Spleen (tissue), 11 donors: ENCODE results near the gene ADCK2. TPM values are rescaled to one million over a fixed set of nuclear protein-coding genes. Genes with fewer than 3 reads are reported as not detected.

Source experiments
- DNase-seq: peaks from one replicate; pipeline ENCODE4 v3.0.0-alpha.2; 2020
- H3K27ac ChIP-seq, 8 donors: fragments of 200-600 bp; sonication (generic) in 7 of 8; 1 replicate in 4 of 8; 2 replicates in 4 of 8; pipeline versions ENCODE4 v1.5.0 to v1.8.0; 2016 to 2021; ENCODE audit warnings: inconsistent platforms in 4 of 8, mild to moderate bottlenecking in 4 of 8, moderate library complexity in 1 of 8
- H3K27me3 ChIP-seq, 7 donors: fragments of 200-600 bp; sonication (generic) in 6 of 7; replicated peaks in 1 of 7; 1 replicate in 4 of 7; 2 replicates in 3 of 7; pipeline versions ENCODE4 v1.5.0 to v1.8.0; 2016 to 2021; ENCODE audit warnings: inconsistent platforms in 3 of 7, mild to moderate bottlenecking in 1 of 7
- H3K36me3 ChIP-seq, 6 donors: fragments of 200-600 bp; sonication (generic) in 5 of 6; 1 replicate in 4 of 6; 2 replicates in 2 of 6; pipeline versions ENCODE4 v1.5.0 to v1.8.0; 2016 to 2021; ENCODE audit warnings: inconsistent platforms in 2 of 6
- H3K4me1 ChIP-seq, 6 donors: fragments of 200-600 bp; sonication (generic) in 5 of 6; 1 replicate in 3 of 6; 2 replicates in 3 of 6; pipeline versions ENCODE4 v1.5.0 to v1.8.0; 2016 to 2021; ENCODE audit warnings: inconsistent platforms in 3 of 6
- H3K4me3 ChIP-seq, 8 donors: fragments of 200-600 bp; sonication (generic) in 7 of 8; 1 replicate in 4 of 8; 2 replicates in 4 of 8; pipeline versions ENCODE4 v1.5.0 to v1.8.0; 2016 to 2021; ENCODE audit warnings: inconsistent platforms in 4 of 8, mild to moderate bottlenecking in 4 of 8, moderate library complexity in 2 of 8
- H3K9me3 ChIP-seq, 8 donors: fragments of 200-600 bp; sonication (generic) in 7 of 8; 1 replicate in 4 of 8; 2 replicates in 4 of 8; pipeline versions ENCODE4 v1.5.0 to v1.8.0; 2016 to 2021; ENCODE audit warnings: inconsistent platforms in 4 of 8
- POLR2A ChIP-seq, 3 donors: fragments of 450-650 bp; IDR thresholded peaks; one replicate each; pipeline ENCODE4 v1.5.1; 2017; ENCODE audit warnings: antibody characterized with exemption in 3 of 3, mild to moderate bottlenecking in 1 of 3
- POLR2AphosphoS5 ChIP-seq, 3 donors: sonication (generic); formaldehyde crosslinking; IDR thresholded peaks; one replicate each; pipeline ENCODE4 v1.5.1; 2017; ENCODE audit warnings: antibody characterized with exemption in 3 of 3
- WGBS, 5 donors: extraction: QIAGEN DNeasy Blood & Tissue Kit in 3 of 5; methylation state at CpG; one replicate each; pipeline versions ENCODE4 v1.1.5 to v1.1.7; 2013 to 2018; 5-methylcytosine and 5-hydroxymethylcytosine counted together
- intact Hi-C: fragments of 100-400 bp; cut with DNase I; formaldehyde crosslinking; loops from one replicate; pipeline ENCODE4 v1.15.0; 2023; ENCODE audit warnings: low total_unique reads
- polyA plus RNA-seq, 3 donors: library from polyadenylated mRNA; stranded (reverse); fragments of 200-250 nt; gene quantifications; one replicate each; pipeline ENCODE4 v1.2.1, GENCODE V29; 2013
- total RNA-seq, 7 donors: library from RNA; depleted of rRNA in 3 of 7; stranded (reverse); fragments of >200 nt in 3 of 7; fragmentation: NEBNext Ultra II Directional in 4 of 7; extraction: Animal tissue kit (Norgen Biotek cat#: 25700) in 4 of 7; gene quantifications; one replicate each; pipeline versions ENCODE4 v1.1.0 to v1.2.1, GENCODE V29; 2016 to 2021
- TF ChIP-seq, protein P1 (sequence below), 11 experiments: fragments of 200-600 bp in 7 of 11; fragments of 450-650 bp in 4 of 11; sonication (generic) in 4 of 11; IDR thresholded peaks in 8 of 11; conservative IDR thresholded peaks in 3 of 11; 1 replicate in 7 of 11; 2 replicates in 4 of 11; pipeline versions ENCODE4 v1.4.0 to v1.8.0; 2016 to 2021; ENCODE audit warnings: antibody characterized with exemption in 11 of 11, inconsistent platforms in 4 of 11, mild to moderate bottlenecking in 1 of 11
- donor health status: healthy with polysubstance abuse.
- donor health status: DM: no; HTN: no; CAD: no; lungs with moderate emphysema.
- donor health status: DM: no; HTN: no; CAD: no.
- donor health status: Bipolar disorder and iron deficiency.
- donor health status: healthy.
- donor health status: DM: no; HTN: no; CAD: no.
- donor health status: DM: yes; HTN: yes; CAD: no.

Gene ADCK2
- total and polyA plus RNA-seq, 10 donors = 10.6 to 25.2 (median 18.5) TPM

DNA sequence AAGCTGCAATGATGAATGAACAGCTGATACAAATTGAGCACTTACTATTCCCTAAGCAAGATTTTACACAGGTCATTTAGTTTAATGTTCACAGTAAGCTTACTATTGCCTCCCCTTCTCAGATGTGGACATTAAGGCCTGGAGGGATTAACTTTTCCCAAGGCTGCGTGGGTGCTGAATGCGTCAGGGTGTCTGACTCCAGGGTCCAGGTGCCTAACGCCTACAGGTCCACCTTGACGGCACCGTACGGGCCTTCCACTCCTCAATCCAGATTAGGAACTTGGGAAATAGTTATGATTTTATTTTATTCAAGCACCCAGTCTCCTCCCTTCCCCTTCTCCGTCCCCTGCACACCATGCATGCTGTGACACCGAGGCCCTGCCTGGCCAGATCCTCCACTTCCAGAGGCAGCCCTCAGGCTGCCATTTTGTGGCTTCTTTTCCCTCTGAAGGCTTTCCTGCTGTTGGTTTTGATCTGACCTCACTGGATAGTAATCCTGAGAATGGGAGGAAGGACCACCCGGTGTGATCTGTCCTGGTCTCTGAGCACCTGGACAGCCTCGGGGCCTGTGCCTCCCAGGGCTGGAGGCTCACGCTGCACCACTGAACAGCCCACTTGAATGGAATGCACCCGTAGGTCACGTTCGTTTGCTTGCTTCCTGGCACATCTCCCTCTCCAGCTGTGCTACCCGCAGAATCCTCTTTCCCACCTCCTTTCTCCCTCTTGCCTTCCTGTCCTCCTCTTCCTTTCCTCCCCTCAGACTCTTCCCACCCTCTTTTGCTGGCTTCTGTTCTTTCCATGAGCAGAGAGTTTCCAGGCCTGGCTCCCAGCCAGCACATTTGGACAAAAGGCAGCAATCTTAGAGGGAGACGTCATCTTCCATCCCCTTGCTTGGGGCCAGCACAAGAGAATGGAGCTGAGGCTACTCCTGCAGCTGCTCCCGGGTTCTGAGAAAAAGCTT is 46.6 kb upstream of the ADCK2 start:
- Histone ChIP-seq H3K4me1 (peaks cover 0 to 22% (median 0%) of the 10 kb centered on the region in 6 donors), H3K27ac (peak overlapping the region in 7 of 8 donors; percentile 15 to 68 (median 55)), H3K36me3 (no peaks in the 10 kb centered on the region), H3K27me3 (no peaks in the 10 kb centered on the region), H3K9me3 (no peaks in the 10 kb centered on the region), H3K4me3 (no peak overlapping the region)
- 65 to 83% (median 73%) methylated on average over 17 of the region's 17 CpGs for WGBS, 5 donors
- intact Hi-C loops = no loop called here
- no peak for DNase-seq
- TF ChIP-seq, protein P1, sequence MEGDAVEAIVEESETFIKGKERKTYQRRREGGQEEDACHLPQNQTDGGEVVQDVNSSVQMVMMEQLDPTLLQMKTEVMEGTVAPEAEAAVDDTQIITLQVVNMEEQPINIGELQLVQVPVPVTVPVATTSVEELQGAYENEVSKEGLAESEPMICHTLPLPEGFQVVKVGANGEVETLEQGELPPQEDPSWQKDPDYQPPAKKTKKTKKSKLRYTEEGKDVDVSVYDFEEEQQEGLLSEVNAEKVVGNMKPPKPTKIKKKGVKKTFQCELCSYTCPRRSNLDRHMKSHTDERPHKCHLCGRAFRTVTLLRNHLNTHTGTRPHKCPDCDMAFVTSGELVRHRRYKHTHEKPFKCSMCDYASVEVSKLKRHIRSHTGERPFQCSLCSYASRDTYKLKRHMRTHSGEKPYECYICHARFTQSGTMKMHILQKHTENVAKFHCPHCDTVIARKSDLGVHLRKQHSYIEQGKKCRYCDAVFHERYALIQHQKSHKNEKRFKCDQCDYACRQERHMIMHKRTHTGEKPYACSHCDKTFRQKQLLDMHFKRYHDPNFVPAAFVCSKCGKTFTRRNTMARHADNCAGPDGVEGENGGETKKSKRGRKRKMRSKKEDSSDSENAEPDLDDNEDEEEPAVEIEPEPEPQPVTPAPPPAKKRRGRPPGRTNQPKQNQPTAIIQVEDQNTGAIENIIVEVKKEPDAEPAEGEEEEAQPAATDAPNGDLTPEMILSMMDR (IDR thresholded peaks at IDR 0.05 in 8 of 11, conservative IDR thresholded peaks at IDR 0.05 in 3 of 11) = no peak
- TF ChIP-seq POLR2AphosphoS5 (IDR thresholded peaks at IDR 0.05) = peak in 2 of 3 donors; percentile 38 to 57

- no peak for DNase-seq
- H3K36me3 ChIP-seq = no peaks in the 10 kb centered on the region
- no peak overlapping the region for H3K4me3 ChIP-seq
- no peaks in the 10 kb centered on the region for H3K9me3 ChIP-seq
- intact Hi-C loops = no loop called here
- H3K27ac ChIP-seq = peak overlapping the region in 5 of 8 donors; percentile 10 to 51 (median 21)
- H3K4me1 ChIP-seq = peaks cover 0 to 36% (median 13%) of the 10 kb centered on the region in 6 donors
- 67 to 75% (median 70%) methylated on average over 6 of the region's 6 CpGs for WGBS, 5 donors
- TF ChIP-seq, protein P1 (IDR thresholded peaks at IDR 0.05 in 8 of 11, conservative IDR thresholded peaks at IDR 0.05 in 3 of 11) = no peak
- peaks cover 0 to 9% (median 0%) of the 10 kb centered on the region in 7 donors for H3K27me3 ChIP-seq
These were observed 41.7 kb upstream of the ADCK2 start for GRCh38 chr7:140631021-140631420.

DNA sequence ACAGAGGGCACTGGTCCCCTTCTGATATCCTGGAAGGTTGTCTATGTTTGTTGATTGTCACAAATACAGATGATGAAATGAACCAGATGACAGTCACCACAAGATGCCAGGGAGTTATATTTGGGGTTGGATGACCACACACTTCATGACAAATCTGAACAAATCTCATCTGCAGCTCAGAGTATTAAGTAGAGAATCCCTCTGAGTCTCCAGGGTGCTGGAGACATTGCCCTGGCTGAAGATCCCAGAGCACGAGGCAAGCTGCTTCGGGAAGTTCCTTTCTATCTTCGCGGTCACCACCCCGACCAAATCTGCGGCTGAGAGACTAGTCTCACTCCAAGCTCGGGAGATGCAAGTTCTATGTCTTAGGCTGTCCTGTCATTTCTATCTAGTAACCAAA is 41.1 kb upstream of the ADCK2 start:
- no peak overlapping the region for H3K4me3 ChIP-seq
- TF ChIP-seq, protein P1 (IDR thresholded peaks at IDR 0.05 in 8 of 11, conservative IDR thresholded peaks at IDR 0.05 in 3 of 11) = no peak
- peak in 1 of 3 donors; percentile 11 for TF ChIP-seq POLR2AphosphoS5 (IDR thresholded peaks at IDR 0.05)
- peak overlapping the region in 6 of 8 donors; percentile 10 to 51 (median 28) for H3K27ac ChIP-seq
- peaks cover 0 to 35% (median 17%) of the 10 kb centered on the region in 6 donors for H3K4me1 ChIP-seq
- intact Hi-C loops = no loop called here
- no peaks in the 10 kb centered on the region for H3K36me3 ChIP-seq
- DNase-seq = no peak
- H3K27me3 ChIP-seq = peaks cover 0 to 14% (median 0%) of the 10 kb centered on the region in 7 donors
- WGBS, 5 donors = 74 to 86% (median 82%) methylated on average over 7 of the region's 7 CpGs
- H3K9me3 ChIP-seq = no peaks in the 10 kb centered on the region

DNA sequence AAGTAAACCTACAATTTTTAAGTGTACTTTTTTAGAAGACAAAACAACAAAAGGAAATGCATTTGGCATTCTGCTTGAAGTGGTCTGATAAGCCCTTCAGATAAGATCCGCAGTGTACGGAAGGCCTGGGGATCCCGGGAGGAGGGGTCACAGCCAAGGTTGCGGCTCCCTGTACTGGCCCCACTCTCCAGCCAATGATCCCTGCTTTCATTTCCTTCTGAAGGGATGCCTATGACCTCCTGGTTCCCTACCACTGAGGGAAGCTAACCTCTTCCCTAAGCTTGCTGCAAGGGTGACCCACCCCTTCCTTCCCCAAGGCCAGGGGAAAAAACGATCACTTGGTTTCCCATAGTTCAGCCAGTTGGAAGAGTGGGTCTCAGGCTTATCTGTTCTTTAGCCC is 37.4 kb upstream of the ADCK2 start:
- intact Hi-C loops = no loop called here
- Histone ChIP-seq H3K4me3 (no peak overlapping the region), H3K27me3 (peaks cover 0 to 44% (median 9%) of the 10 kb centered on the region in 7 donors), H3K36me3 (no peaks in the 10 kb centered on the region), H3K27ac (peak overlapping the region in 6 of 8 donors; percentile 13 to 60 (median 42)), H3K9me3 (no peaks in the 10 kb centered on the region), H3K4me1 (peaks cover 0 to 57% (median 28%) of the 10 kb centered on the region in 6 donors)
- TF ChIP-seq POLR2AphosphoS5 (IDR thresholded peaks at IDR 0.05) = peak in 1 of 3 donors; percentile 65
- TF ChIP-seq, protein P1 (IDR thresholded peaks at IDR 0.05 in 8 of 11, conservative IDR thresholded peaks at IDR 0.05 in 3 of 11) = no peak
- TF ChIP-seq POLR2A (IDR thresholded peaks at IDR 0.05) = no peak
- 49 to 65% (median 52%) methylated on average over 5 of the region's 5 CpGs for WGBS, 5 donors
- no peak for DNase-seq
